Endothelial cell of umbilical vein (primary cell): Measurements from ENCODE around the gene CDH23. TPM values are rescaled to one million over a fixed set of nuclear protein-coding genes. Genes with fewer than 3 reads are reported as not detected.

Experiments
- BruUV-seq: library from RNA; stranded (reverse); fragments of 400-500 nt; replicated peaks from 2 replicates; lab custom pipeline; 2021; lab: Mats Ljungman, UMichigan
- CTCF ChIA-PET: fragments of 300-600, 350-600 bp; sonication (Branson Sonifier 250); formaldehyde crosslinking; loops from one replicate; lab custom pipeline; 2021; ENCODE audit warnings: antibody characterized with exemption, inconsistent platforms; lab: Charles Lee
- POLR2A ChIA-PET: fragments of 300-600, 350-600 bp; sonication (Branson Sonifier 250); formaldehyde crosslinking; loops from one replicate; lab custom pipeline; 2021; ENCODE audit warnings: antibody characterized with exemption, inconsistent platforms; lab: Charles Lee
- DNase-seq: peaks from one replicate; pipeline ENCODE4 v3.0.0-alpha.2; 2011; ENCODE audit warnings: low read depth, low spot score
- FAIRE-seq: peaks from 2 replicates; lab custom pipeline; 2011; peaks lifted over from hg19 to GRCh38; lab: Jason Lieb, UNC
- H2AFZ ChIP-seq: 2 replicates; pipeline ENCODE4 v1.6.0; 2012; ENCODE audit warnings: low read depth, low read length, control low read depth, inconsistent platforms
- H3K27ac ChIP-seq: 2 replicates; pipeline ENCODE4 v1.5.1; 2011; ENCODE audit warnings: low read depth, mild to moderate bottlenecking, control low read depth, low read length, moderate library complexity; ENCODE audit not compliant: insufficient read depth
- H3K27me3 ChIP-seq, 2 experiments: 2 replicates each; pipeline versions ENCODE4 v1.6.0 to v1.6.1; 2011; ENCODE audit warnings: low read length in 2 of 2, mixed read lengths in 1 of 2; ENCODE audit not compliant: control insufficient read depth in 2 of 2, insufficient read depth in 2 of 2
- H3K36me3 ChIP-seq, 2 experiments: 2 replicates in 1 of 2; 3 replicates in 1 of 2; pipeline ENCODE4 v1.5.1; 2011; ENCODE audit warnings: low read length in 2 of 2, mild to moderate bottlenecking in 1 of 2, moderate library complexity in 1 of 2; ENCODE audit not compliant: control insufficient read depth in 2 of 2, insufficient read depth in 2 of 2; ENCODE audit errors: extremely low read depth in 1 of 2
- H3K4me1 ChIP-seq: 3 replicates; pipeline ENCODE4 v1.5.1; 2011; ENCODE audit warnings: mild to moderate bottlenecking, low read length; ENCODE audit not compliant: control insufficient read depth, insufficient read depth; ENCODE audit errors: extremely low read depth
- H3K4me2 ChIP-seq: 2 replicates; pipeline ENCODE4 v1.6.1; 2011; ENCODE audit warnings: low read length, control low read depth, mixed read lengths; ENCODE audit not compliant: insufficient read depth
- H3K4me3 ChIP-seq, 3 experiments: fragments of 200-600 bp in 1 of 3; sonication (generic), shearing (Covaris generic) in 1 of 3; replicated peaks in 1 of 3; 2 replicates each; pipeline ENCODE4 v1.5.1; 2011 to 2016; ENCODE audit warnings: control low read depth in 3 of 3, low read length in 3 of 3, mild to moderate bottlenecking in 2 of 3, inconsistent platforms in 1 of 3, low read depth in 1 of 3, moderate library complexity in 1 of 3; ENCODE audit not compliant: insufficient read depth in 1 of 3
- H3K79me2 ChIP-seq: 2 replicates; pipeline ENCODE4 v1.6.0; 2012; ENCODE audit warnings: low read length, inconsistent platforms; ENCODE audit not compliant: control insufficient read depth, insufficient read depth
- H3K9ac ChIP-seq: replicated peaks from 2 replicates; pipeline ENCODE3; 2011; ENCODE audit warnings: low read length, control low read depth; ENCODE audit not compliant: insufficient read depth; ENCODE audit errors: extremely low read depth
- H3K9me1 ChIP-seq: replicated peaks from 3 replicates; pipeline ENCODE4 v1.6.0; 2011; ENCODE audit warnings: mild to moderate bottlenecking, low read length; ENCODE audit not compliant: control insufficient read depth, insufficient read depth; ENCODE audit errors: extremely low read depth
- H3K9me3 ChIP-seq: replicated peaks from 2 replicates; pipeline ENCODE4 v1.5.1; 2012; ENCODE audit warnings: low read length, inconsistent platforms; ENCODE audit not compliant: control insufficient read depth, insufficient read depth
- H4K20me1 ChIP-seq: replicated peaks from 2 replicates; pipeline ENCODE3; 2011; ENCODE audit warnings: mild to moderate bottlenecking, low read length; ENCODE audit not compliant: control insufficient read depth, insufficient read depth; ENCODE audit errors: extremely low read depth
- CTCF ChIP-seq, 2 donors: IDR thresholded peaks; 1 replicate in 1 of 2; 2 replicates in 1 of 2; pipeline ENCODE4 v1.5.1; 2011; ENCODE audit warnings: low read length in 2 of 2, mild to moderate bottlenecking in 2 of 2, moderate library complexity in 2 of 2, control low read depth in 1 of 2, inconsistent platforms in 1 of 2, low read depth in 1 of 2; ENCODE audit not compliant: insufficient read depth in 1 of 2; ENCODE audit errors: extremely low read depth in 1 of 2
- EZH2 ChIP-seq: IDR thresholded peaks from 2 replicates; pipeline ENCODE4 v1.6.1; 2012; ENCODE audit warnings: borderline replicate concordance, low read depth, mild to moderate bottlenecking, moderate library complexity, low read length, inconsistent platforms; ENCODE audit not compliant: severe bottlenecking
- FOS ChIP-seq: IDR thresholded peaks from 2 replicates; pipeline ENCODE4 v1.6.1; 2011; ENCODE audit warnings: mild to moderate bottlenecking, low read length, moderate library complexity, borderline replicate concordance; ENCODE audit not compliant: insufficient read depth
- GATA2 ChIP-seq: IDR thresholded peaks from 2 replicates; pipeline ENCODE4 v1.7.0; 2011; ENCODE audit warnings: low read depth, mild to moderate bottlenecking, moderate library complexity, mixed read lengths, low read length; ENCODE audit not compliant: insufficient read length, insufficient read depth
- JUN ChIP-seq: IDR thresholded peaks from 2 replicates; pipeline ENCODE4 v1.6.1; 2011; ENCODE audit warnings: borderline replicate concordance, low read depth; ENCODE audit not compliant: insufficient read length, insufficient read depth
- MAX ChIP-seq: IDR thresholded peaks from 2 replicates; pipeline ENCODE4 v1.6.1; 2011; ENCODE audit not compliant: insufficient read depth, insufficient read length
- MYC ChIP-seq: IDR thresholded peaks from one replicate; pipeline ENCODE4 v1.6.1; 2011; ENCODE audit warnings: mild to moderate bottlenecking, low read depth, low read length
- POLR2A ChIP-seq: IDR thresholded peaks from 2 replicates; pipeline ENCODE4 v1.6.1; 2012; ENCODE audit warnings: low read depth, mild to moderate bottlenecking, control low read depth, low read length
- POLR2AphosphoS5 ChIP-seq: IDR thresholded peaks from 2 replicates; pipeline ENCODE4 v1.6.1; 2012; ENCODE audit warnings: low read depth, mild to moderate bottlenecking, control low read depth, low read length, moderate library complexity; ENCODE audit not compliant: insufficient read depth
- dilution Hi-C: fragments of 300-500 bp; cut with MboI; formaldehyde crosslinking; loops from one replicate; pipeline ENCODE4 v1.15.0; 2019; ENCODE audit warnings: low sequenced_read_pairs; ENCODE audit not compliant: extremely low pct_ligation_motif_present
- intact Hi-C: fragments of 100-400 bp; cut with micrococcal nuclease; formaldehyde crosslinking; loops from one replicate; pipeline ENCODE4 v1.10.0; 2022
- polyA plus RNA-seq, 4 experiments: library from polyadenylated mRNA; depleted of rRNA in 3 of 4; stranded (reverse) in 3 of 4; unstranded in 1 of 4; fragments of >200 nt; gene quantifications; 2 replicates each; pipeline versions ENCODE4 v1.2.1 to v1.2.3, GENCODE V29; 2011 to 2012; ENCODE audit warnings: missing spikeins in 1 of 4
- total RNA-seq: library from RNA; stranded (reverse); gene quantifications from 2 replicates; pipeline ENCODE4 v1.2.3, GENCODE V29; 2021

The CDH23 gene
- total and polyA plus RNA-seq, 2 donors (not counting 3 experiments of a cell fraction or from before 2014, with no cell fraction given): not detected

DNA sequence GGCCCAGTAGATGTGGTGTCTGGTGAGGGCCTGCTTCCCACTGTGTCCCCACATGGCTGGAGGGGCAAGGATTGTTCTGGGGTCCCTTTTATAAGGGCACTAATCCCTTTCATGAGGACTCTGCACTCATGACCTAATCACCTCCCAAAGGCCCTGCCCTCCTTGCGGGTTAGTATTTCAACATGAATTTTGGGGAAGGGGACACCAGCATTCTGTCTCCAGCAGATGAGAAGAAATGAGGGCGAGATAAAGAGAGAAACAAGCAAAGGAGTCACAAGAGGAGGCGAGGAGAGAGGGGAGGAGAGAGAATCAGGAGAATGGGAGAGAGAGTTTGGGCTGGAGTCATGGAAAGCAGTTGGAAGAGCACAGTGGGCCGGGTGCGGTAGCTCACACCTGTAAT is 239.1 kb downstream of the CDH23 start:
- no peak overlapping the region for H3K4me3 ChIP-seq
- TF ChIP-seq MYC: no peak
- no peak for TF ChIP-seq FOS
- TF ChIP-seq POLR2AphosphoS5: no peak
- no peak for TF ChIP-seq POLR2A
- no peak for TF ChIP-seq GATA2
- TF ChIP-seq MAX: no peak
- TF ChIP-seq CTCF (IDR thresholded peaks at IDR 0.05; ENCODE audit: extremely low read depth in 1 of 2, insufficient read depth in 1 of 2, low read depth in 1 of 2, low read length in 2 of 2): no peak
- no peak for TF ChIP-seq EZH2
- no peak for TF ChIP-seq JUN
- H3K4me2 ChIP-seq: no peak overlapping the region
- no TSS peak for BruUV-seq
- H3K79me2 ChIP-seq: no peaks in the 10 kb centered on the region
- DNase-seq: no peak
- no peak overlapping the region for H3K27ac ChIP-seq
- peaks cover 0 to 3% of the 10 kb centered on the region in 2 experiments for H3K27me3 ChIP-seq
- no peak overlapping the region for H2AFZ ChIP-seq
- ChIA-PET POLR2A (no interaction called here), CTCF (interaction anchor here (1.4 kb wide), 1 partner anchor 9 kb away, joined by 3 read pairs; no protein-coding TSS in a partner anchor)
- peaks cover 5% of the 10 kb centered on the region for H3K4me1 ChIP-seq
- no peak overlapping the region for H3K9ac ChIP-seq
- dilution Hi-C loops: no loop called here
- H3K9me1 ChIP-seq: no peaks in the 10 kb centered on the region
- no peaks in the 10 kb centered on the region for H3K9me3 ChIP-seq
- no peak for FAIRE-seq
- intact Hi-C loops: no loop called here
- H4K20me1 ChIP-seq: no peaks in the 10 kb centered on the region
- no peaks in the 10 kb centered on the region for H3K36me3 ChIP-seq
